Measurements from ENCODE around the gene PJVK. TPM values are rescaled to one million over a fixed set of nuclear protein-coding genes. Genes with fewer than 3 reads are reported as not detected.
A peak's percentile ranks its signal among the peaks of the same experiment; 100 is the strongest.

The PJVK gene
- total RNA-seq, 1 experiment from 2014 or later, result 2.5 TPM

DNA sequence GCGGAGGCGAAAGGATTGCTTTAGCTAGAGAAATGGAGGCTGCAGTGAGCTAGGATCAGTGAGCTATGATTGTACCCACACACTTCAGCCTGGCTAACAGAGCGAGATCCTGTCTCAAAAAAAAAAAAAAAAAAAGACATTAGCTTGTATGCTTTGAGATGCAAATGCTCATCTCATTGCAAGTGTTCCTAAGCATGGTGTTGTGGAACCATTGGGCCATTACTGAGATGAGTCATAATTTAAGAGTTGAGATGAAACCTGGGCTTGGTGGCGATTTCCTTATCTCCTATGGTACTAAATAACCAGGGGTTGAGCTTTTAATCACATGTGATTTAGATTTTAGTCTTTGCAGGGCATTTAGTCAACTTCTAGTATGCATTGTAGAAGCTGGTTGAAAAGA lies 31.3 kb downstream of the PJVK start:
- ChIA-PET POLR2A (interaction anchor here (0.6 to 0.7 kb wide), 2 partner anchors 43 to 48 kb away, joined by 6 to 7 read pairs; no protein-coding TSS in a partner anchor), CTCF (interaction anchor here (0.6 to 1.3 kb wide), 4 partner anchors 32 to 218 kb away, joined by 3 to 4 read pairs (median 3); partner anchors contain the start of genes PJVK and PRKRA)
- TF ChIP-seq OVOL2 (CRISPR knock-in tag; IDR thresholded peaks at IDR 0.05; ENCODE audit: borderline replicate concordance), result no peak
- TF ChIP-seq, protein P1, sequence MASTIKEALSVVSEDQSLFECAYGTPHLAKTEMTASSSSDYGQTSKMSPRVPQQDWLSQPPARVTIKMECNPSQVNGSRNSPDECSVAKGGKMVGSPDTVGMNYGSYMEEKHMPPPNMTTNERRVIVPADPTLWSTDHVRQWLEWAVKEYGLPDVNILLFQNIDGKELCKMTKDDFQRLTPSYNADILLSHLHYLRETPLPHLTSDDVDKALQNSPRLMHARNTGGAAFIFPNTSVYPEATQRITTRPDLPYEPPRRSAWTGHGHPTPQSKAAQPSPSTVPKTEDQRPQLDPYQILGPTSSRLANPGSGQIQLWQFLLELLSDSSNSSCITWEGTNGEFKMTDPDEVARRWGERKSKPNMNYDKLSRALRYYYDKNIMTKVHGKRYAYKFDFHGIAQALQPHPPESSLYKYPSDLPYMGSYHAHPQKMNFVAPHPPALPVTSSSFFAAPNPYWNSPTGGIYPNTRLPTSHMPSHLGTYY (CRISPR knock-in tag; IDR thresholded peaks at IDR 0.05), result no peak
- TF ChIP-seq, protein P2, sequence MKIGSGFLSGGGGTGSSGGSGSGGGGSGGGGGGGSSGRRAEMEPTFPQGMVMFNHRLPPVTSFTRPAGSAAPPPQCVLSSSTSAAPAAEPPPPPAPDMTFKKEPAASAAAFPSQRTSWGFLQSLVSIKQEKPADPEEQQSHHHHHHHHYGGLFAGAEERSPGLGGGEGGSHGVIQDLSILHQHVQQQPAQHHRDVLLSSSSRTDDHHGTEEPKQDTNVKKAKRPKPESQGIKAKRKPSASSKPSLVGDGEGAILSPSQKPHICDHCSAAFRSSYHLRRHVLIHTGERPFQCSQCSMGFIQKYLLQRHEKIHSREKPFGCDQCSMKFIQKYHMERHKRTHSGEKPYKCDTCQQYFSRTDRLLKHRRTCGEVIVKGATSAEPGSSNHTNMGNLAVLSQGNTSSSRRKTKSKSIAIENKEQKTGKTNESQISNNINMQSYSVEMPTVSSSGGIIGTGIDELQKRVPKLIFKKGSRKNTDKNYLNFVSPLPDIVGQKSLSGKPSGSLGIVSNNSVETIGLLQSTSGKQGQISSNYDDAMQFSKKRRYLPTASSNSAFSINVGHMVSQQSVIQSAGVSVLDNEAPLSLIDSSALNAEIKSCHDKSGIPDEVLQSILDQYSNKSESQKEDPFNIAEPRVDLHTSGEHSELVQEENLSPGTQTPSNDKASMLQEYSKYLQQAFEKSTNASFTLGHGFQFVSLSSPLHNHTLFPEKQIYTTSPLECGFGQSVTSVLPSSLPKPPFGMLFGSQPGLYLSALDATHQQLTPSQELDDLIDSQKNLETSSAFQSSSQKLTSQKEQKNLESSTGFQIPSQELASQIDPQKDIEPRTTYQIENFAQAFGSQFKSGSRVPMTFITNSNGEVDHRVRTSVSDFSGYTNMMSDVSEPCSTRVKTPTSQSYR (CRISPR knock-in tag; IDR thresholded peaks at IDR 0.05), result no peak
- TF ChIP-seq SP1 (CRISPR knock-in tag; conservative IDR thresholded peaks at IDR 0.05), result no peak
- no peak for TF ChIP-seq GTF2I (CRISPR knock-in tag; conservative IDR thresholded peaks at IDR 0.05)
- TF ChIP-seq ZNF219 (CRISPR knock-in tag; IDR thresholded peaks at IDR 0.05; ENCODE audit: borderline replicate concordance), result no peak
- TF ChIP-seq RELA (CRISPR knock-in tag; IDR thresholded peaks at IDR 0.05; ENCODE audit: borderline replicate concordance), result no peak
- TF ChIP-seq, protein P3, sequence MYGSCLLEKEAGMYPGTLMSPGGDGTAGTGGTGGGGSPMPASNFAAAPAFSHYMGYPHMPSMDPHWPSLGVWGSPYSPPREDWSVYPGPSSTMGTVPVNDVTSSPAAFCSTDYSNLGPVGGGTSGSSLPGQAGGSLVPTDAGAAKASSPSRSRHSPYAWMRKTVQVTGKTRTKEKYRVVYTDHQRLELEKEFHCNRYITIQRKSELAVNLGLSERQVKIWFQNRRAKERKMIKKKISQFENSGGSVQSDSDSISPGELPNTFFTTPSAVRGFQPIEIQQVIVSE (CRISPR knock-in tag; IDR thresholded peaks at IDR 0.05; ENCODE audit: borderline replicate concordance), result no peak
- TF ChIP-seq, protein P4, sequence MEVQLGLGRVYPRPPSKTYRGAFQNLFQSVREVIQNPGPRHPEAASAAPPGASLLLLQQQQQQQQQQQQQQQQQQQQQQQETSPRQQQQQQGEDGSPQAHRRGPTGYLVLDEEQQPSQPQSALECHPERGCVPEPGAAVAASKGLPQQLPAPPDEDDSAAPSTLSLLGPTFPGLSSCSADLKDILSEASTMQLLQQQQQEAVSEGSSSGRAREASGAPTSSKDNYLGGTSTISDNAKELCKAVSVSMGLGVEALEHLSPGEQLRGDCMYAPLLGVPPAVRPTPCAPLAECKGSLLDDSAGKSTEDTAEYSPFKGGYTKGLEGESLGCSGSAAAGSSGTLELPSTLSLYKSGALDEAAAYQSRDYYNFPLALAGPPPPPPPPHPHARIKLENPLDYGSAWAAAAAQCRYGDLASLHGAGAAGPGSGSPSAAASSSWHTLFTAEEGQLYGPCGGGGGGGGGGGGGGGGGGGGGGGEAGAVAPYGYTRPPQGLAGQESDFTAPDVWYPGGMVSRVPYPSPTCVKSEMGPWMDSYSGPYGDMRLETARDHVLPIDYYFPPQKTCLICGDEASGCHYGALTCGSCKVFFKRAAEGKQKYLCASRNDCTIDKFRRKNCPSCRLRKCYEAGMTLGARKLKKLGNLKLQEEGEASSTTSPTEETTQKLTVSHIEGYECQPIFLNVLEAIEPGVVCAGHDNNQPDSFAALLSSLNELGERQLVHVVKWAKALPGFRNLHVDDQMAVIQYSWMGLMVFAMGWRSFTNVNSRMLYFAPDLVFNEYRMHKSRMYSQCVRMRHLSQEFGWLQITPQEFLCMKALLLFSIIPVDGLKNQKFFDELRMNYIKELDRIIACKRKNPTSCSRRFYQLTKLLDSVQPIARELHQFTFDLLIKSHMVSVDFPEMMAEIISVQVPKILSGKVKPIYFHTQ (CRISPR knock-in tag; IDR thresholded peaks at IDR 0.05), result no peak
- no peak for TF ChIP-seq ZNF423 (CRISPR knock-in tag; IDR thresholded peaks at IDR 0.05)
- TF ChIP-seq ATF1 (CRISPR knock-in tag; IDR thresholded peaks at IDR 0.05), result no peak
- TF ChIP-seq, protein P5, sequence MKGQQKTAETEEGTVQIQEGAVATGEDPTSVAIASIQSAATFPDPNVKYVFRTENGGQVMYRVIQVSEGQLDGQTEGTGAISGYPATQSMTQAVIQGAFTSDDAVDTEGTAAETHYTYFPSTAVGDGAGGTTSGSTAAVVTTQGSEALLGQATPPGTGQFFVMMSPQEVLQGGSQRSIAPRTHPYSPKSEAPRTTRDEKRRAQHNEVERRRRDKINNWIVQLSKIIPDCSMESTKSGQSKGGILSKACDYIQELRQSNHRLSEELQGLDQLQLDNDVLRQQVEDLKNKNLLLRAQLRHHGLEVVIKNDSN (CRISPR knock-in tag; IDR thresholded peaks at IDR 0.05), result no peak
- ATAC-seq (no peak), DNase-seq (ENCODE audit: low spot score) (no peak)
- no peak overlapping the region for H3K27ac Mint-ChIP-seq
- H3K27me3 Mint-ChIP-seq (ENCODE audit: low read depth), result no peaks in the 10 kb centered on the region
- peak overlapping the region; percentile 88 for H3K4me3 Mint-ChIP-seq
- no peaks in the 10 kb centered on the region; the same call in 1 of the 2 replicates for H3K36me3 Mint-ChIP-seq
- no peaks in the 10 kb centered on the region for H3K9me3 Mint-ChIP-seq
- H3K4me1 Mint-ChIP-seq, result peaks cover 25% of the 10 kb centered on the region

DNA sequence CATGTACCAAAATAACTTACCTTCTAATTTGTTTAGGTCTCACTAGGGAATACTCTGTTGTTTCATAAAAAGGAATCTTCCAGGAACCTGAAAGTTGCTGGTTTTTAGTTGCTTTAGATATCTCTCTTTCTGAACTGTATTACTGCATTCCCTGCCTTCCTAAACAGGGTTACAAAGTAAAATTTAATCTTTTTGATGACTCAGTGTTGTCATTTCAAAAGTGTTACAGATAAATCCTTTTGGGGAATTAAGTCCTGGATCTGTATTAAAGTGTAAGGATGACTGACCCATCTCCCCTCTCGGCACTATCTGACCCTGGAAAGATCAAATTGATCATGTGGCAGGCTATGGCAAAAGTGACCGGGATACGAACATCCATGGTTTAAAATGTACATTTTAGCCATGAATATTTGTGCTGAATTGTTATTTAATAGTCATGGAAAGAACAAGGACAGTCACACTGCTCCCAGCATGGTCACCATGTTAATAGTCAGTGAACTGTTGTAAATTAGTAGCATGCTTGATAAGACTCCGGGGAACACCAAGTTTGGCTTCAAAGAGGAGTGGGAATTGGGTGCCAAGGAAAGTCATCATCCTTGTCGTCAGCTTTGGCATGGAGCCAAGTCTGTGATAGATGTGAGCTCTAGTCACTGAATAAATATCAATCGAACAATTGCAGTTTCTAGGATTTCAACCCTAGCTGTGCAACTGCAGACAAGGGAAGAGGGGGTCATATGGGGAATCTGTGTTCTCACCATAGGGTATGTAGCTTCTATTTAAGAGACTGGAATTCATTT lies 33.3 kb downstream of the PJVK start:
- Mint-ChIP-seq H3K4me1 (peaks cover 21% of the 10 kb centered on the region), H3K27ac (no peak overlapping the region), H3K9me3 (no peaks in the 10 kb centered on the region), H3K4me3 (no peak overlapping the region), H3K27me3 (ENCODE audit: low read depth) (no peaks in the 10 kb centered on the region), H3K36me3 (peaks cover 2% of the 10 kb centered on the region)
- DNase-seq (ENCODE audit: low spot score) (no peak), ATAC-seq (no peak)
- ChIA-PET POLR2A (no interaction called here), CTCF (interaction anchor here (1.4 kb wide), 1 partner anchor 33 kb away, joined by 3 read pairs; the partner anchor contains the start of genes PJVK and PRKRA)
- TF ChIP-seq GABPB1 (CRISPR knock-in tag; IDR thresholded peaks at IDR 0.05) (no peak), TEAD1 (CRISPR knock-in tag; IDR thresholded peaks at IDR 0.05) (no peak), RELA (CRISPR knock-in tag; IDR thresholded peaks at IDR 0.05; ENCODE audit: borderline replicate concordance) (no peak), ZNF121 (CRISPR knock-in tag; IDR thresholded peaks at IDR 0.05) (no peak), FOXK1 (CRISPR knock-in tag; IDR thresholded peaks at IDR 0.05) (no peak)
- TF ChIP-seq, protein P6, sequence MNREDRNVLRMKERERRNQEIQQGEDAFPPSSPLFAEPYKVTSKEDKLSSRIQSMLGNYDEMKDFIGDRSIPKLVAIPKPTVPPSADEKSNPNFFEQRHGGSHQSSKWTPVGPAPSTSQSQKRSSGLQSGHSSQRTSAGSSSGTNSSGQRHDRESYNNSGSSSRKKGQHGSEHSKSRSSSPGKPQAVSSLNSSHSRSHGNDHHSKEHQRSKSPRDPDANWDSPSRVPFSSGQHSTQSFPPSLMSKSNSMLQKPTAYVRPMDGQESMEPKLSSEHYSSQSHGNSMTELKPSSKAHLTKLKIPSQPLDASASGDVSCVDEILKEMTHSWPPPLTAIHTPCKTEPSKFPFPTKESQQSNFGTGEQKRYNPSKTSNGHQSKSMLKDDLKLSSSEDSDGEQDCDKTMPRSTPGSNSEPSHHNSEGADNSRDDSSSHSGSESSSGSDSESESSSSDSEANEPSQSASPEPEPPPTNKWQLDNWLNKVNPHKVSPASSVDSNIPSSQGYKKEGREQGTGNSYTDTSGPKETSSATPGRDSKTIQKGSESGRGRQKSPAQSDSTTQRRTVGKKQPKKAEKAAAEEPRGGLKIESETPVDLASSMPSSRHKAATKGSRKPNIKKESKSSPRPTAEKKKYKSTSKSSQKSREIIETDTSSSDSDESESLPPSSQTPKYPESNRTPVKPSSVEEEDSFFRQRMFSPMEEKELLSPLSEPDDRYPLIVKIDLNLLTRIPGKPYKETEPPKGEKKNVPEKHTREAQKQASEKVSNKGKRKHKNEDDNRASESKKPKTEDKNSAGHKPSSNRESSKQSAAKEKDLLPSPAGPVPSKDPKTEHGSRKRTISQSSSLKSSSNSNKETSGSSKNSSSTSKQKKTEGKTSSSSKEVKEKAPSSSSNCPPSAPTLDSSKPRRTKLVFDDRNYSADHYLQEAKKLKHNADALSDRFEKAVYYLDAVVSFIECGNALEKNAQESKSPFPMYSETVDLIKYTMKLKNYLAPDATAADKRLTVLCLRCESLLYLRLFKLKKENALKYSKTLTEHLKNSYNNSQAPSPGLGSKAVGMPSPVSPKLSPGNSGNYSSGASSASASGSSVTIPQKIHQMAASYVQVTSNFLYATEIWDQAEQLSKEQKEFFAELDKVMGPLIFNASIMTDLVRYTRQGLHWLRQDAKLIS (CRISPR knock-in tag; IDR thresholded peaks at IDR 0.05; ENCODE audit: borderline replicate concordance), result no peak
- TF ChIP-seq, protein P7, sequence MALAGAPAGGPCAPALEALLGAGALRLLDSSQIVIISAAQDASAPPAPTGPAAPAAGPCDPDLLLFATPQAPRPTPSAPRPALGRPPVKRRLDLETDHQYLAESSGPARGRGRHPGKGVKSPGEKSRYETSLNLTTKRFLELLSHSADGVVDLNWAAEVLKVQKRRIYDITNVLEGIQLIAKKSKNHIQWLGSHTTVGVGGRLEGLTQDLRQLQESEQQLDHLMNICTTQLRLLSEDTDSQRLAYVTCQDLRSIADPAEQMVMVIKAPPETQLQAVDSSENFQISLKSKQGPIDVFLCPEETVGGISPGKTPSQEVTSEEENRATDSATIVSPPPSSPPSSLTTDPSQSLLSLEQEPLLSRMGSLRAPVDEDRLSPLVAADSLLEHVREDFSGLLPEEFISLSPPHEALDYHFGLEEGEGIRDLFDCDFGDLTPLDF (CRISPR knock-in tag; IDR thresholded peaks at IDR 0.05), result no peak
- TF ChIP-seq, protein P8, sequence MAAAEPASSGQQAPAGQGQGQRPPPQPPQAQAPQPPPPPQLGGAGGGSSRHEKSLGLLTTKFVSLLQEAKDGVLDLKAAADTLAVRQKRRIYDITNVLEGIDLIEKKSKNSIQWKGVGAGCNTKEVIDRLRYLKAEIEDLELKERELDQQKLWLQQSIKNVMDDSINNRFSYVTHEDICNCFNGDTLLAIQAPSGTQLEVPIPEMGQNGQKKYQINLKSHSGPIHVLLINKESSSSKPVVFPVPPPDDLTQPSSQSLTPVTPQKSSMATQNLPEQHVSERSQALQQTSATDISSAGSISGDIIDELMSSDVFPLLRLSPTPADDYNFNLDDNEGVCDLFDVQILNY (CRISPR knock-in tag; IDR thresholded peaks at IDR 0.05), result no peak

All from WTC11 (cell line).